GM19395 (cell line): ENCODE measurements around the gene KCNMB2.

ENCODE experiments used
- ATAC-seq: cut with Tn5 transposase; IDR thresholded peaks from one replicate; pipeline ENCODE4 v1.9.1; 2021; ENCODE audit warnings: mild to moderate bottlenecking, moderate library complexity; ENCODE audit not compliant: unreplicated experiment

Gene KCNMB2

DNA sequence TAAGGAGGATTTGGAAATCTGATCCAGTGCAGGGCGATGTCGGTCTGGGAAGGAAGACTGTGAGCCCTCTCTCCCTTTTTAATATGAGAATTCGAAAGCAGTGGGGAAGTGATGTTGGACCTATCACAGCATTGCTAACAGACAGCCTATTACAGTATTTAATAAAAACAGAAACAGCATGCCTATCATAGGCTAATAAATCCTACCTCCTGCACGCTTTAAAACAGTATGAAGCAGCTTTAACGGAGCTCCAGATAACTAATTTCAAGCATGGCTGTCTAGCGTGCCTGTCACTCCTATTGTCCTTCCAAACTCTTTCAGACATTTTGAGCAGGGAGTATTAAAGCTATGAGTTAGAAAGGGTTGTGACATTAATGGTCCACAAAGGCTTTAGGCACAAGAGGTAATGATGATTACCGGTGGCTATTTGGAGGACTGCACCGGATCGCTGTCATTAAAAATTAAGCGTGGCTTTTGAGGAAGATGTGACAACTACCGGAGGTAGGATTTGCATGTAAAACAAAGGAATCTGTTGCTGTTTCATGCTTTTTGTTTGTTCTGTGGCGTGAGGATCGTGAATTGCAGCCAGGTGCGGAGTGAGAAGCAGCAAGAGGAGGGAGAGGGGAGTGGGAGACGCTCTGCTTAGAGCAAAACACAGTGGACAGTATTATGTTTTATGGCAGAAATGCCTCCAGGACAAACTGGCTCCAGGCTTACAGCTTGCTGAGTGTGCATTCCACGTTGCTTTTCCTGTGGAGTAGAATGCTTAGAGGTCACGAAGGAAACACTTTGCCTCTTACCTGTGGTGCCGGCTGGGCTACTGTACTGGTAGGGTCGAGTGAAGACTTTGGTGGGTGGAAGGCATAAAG lies at the start of gene KCNMB2:
KCNMB2 (plus strand) TSS at position 226 of the 869 bp plus-strand sequence.
- no peak for ATAC-seq

DNA sequence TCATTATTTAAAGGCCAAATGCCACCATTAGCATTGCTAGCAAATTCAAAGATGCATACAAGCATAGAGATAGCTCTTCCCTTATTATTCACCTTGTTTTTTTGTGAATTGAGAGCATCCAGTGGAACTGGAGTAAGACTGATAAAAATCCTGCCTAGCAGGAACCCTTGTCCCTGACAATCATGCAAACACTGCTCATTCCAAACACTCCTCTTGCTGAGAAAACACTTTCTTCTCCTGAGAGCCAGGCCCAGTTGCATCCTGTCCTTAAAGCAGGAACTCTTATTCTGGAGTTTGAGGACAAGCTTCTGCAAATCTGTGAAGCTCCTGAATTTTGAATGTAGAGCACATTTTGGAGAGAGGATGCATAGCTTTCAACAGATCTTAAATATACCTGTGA lies 49.3 kb upstream of the KCNMB2 start:
- no peak for ATAC-seq

DNA sequence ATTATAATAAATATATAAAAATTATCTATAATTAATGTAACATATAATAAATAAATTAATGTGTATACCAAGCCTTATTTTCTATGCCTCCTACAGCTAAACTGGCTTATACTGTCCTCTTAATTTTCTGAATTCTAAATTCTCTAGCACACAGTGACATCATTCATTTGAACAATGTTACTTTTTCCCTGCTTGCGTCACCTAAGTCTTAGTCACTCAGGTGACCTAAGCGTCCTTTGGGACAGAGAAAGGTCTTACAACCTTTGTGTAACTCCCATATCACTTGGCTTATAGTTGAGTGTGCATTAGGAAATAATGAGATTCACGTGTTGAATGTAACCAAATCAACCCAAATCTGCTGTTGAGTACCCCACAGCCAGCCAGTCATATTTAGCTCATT lies 48.5 kb upstream of the KCNMB2 start:
- no peak for ATAC-seq

- no peak for ATAC-seq
These were observed 44.5 kb upstream of the KCNMB2 start for GRCh38 chr3:178491751-178492150.

- no peak for ATAC-seq
These were observed 43.7 kb upstream of the KCNMB2 start for GRCh38 chr3:178492491-178492890.

GRCh38 chr3:178494386-178494785 lies 41.9 kb upstream of the KCNMB2 start:
- no peak for ATAC-seq

- ATAC-seq: no peak
These were observed 39.3 kb upstream of the KCNMB2 start for GRCh38 chr3:178496911-178497310.

DNA sequence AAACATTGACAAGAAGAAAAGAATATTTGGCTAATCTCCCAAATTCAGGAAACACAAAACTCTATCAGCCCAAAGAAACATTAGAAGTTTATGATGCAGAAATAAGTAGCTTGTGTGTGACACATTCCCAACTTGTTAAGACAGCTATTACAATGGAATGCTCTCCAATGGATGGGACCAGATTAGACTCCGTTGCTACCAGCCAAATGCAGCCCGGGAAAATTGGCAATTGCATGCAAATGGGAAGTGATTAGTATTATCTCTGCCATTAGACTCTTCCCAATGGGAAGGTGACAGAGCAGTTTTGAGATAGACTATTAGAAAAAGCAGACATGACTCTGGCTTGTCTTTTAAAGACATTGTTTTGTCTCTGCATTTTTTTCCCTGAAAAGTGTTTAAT lies 37.4 kb upstream of the KCNMB2 start:
- no peak for ATAC-seq

DNA sequence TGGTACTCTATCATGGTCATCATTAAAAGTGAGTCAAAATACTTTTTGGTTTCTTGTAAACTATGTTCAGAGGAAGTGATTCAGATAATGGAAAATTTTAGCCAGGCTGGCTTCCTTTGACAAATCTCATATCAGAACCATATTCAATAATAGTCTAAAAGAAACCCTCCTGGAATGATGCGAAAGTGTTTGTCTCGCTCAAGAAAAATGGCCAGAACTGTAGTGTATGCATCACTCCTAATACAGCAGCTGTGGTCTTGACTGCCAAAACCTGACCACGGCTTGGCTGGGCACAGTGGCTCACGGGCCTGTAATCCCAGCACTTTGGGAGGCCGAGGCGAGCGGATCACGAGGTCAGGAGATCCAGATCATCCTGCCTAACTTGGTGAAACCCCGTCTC lies 35.6 kb upstream of the KCNMB2 start:
- no peak for ATAC-seq

GRCh38 chr3:178504128-178504527 lies 32.1 kb upstream of the KCNMB2 start:
- no peak for ATAC-seq

DNA sequence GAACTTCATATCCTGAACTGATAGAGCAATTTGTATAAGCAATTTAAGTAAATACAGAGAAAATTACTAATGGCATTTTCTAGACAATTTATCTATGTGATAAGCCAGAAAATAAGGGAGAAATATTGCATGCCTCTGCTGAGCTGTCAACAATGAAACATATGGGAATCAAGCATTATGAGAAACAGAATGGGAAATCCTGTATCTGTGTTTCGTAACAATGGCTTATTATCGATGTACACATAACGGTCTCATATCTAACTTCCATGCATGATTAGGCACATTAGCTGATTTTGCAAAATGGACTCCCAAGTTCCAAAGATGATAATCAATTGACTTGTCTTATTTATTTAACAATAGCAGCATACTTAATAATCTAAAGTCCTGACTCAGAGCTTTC lies 30.4 kb upstream of the KCNMB2 start:
- no peak for ATAC-seq

DNA sequence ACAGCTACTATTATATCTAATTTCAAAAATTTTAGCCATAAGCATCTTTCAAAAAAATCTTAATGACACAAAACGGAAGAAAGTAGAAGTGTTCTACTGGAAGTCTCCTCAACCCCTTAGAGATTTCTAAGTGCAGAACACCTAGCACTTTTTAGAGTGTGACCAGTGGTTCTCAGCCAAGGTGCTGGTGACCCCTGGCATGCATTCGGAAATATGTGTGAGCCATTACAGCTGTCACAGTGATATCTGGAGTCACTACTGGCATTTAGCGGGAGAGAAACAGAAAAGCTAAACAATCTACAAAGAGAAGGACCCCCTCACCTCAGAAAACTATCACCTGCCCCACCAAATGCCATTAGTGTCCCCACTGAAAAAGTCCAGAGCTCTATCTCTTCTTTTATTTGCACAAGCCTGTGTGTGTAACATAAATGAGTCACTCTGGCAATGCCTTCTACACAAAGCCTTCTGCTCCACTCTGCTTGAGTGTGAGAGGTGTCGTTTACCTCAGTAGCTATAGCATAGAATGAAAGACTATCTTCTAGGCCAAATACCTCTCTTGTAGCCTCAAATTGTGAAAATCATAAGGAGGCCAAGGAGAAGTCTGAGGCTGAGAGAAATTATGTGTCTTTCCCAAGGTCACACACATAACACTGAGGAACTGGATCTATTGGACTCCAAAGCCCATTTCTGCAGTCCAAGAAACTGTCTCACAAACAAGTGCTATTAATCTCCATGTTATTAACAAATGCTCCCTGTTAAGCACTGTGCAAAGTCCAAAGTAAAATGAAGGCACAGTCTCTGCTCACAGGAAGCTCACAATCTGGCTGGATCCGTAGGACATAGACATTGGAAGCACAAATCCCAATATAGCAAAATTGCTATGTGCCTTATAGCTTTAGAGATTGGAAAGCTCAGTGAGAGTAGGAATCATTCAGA lies 28.5 kb upstream of the KCNMB2 start:
- ATAC-seq: no peak

- no peak for ATAC-seq
These were observed 27.8 kb upstream of the KCNMB2 start for GRCh38 chr3:178508443-178508825.

DNA sequence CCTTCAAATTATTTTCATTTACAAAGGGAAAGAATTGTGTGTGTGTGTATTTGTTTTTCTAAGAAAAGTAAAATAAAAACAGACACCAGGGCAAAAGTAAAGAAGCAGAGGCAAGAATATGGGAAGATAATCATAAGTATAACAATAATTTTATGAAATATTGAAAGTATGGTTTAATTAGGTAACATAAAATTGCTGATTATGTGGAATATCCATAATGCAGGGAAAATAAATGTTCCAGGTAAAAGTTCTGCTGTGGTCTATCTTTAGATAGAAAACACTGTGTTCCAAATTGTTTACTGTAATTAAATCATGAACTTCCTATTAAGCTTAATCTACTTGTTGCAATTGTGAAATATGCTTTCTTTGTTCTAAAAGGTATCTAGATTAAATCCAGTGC lies 25.7 kb upstream of the KCNMB2 start:
- no peak for ATAC-seq

DNA sequence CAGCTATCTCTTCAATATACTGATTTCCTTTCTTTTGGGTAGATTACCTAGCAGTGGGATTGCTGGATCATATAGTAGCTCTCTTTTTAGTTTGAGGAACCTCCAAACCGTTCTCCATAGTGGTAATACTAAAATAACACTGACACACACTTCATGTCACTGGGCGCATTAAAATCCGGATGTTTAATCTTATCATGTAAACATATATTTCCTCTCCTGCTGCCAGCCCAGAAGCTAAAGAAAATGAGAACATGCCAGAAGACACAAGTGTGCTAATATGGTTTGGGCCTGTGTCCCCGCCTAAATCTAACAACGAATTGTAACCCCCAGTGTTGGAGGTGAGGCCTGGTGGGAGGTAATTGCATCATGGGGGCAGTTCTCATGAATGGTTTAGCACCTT lies 23.6 kb upstream of the KCNMB2 start:
- no peak for ATAC-seq

DNA sequence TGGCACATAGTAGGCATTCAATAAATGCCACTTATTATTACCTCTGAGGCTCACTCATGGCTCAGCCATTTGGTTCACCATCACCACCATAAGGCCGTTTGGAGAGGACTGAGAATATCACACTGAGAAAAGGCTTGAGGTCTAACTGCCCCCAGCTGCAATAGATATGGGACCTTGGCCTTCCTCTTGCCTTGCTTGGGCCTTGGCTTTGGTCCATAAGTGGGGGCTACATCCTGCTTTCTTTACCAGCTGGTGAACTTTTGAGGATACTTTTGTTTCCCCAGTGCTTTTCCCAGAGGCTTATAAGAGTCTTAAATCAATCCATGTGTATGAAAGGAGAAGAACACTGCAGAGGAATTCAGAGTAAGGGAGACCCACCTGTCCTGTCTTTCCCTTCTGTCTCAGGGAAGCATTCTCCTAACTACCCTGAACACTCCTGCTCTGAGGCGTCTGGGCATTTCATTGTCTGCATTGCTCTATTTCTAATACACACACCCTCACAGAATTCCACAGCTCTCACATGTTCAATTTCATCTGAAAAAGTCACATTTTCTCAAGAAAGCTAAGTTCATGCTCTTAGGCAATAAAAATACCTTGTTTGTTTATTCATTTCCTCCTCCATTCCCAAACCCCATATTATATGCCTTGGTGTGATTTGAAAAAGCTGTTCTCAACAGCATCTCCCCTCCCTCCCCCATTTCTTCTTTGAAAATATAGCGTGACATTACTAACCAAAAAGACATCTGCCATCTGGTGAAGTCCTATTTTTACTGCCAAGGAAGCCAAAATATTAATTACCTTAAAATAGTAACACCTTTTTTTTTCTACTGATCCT lies 22.5 kb upstream of the KCNMB2 start:
- ATAC-seq: peak; percentile 19

GRCh38 chr3:178514401-178514800 lies 21.8 kb upstream of the KCNMB2 start:
- no peak for ATAC-seq

DNA sequence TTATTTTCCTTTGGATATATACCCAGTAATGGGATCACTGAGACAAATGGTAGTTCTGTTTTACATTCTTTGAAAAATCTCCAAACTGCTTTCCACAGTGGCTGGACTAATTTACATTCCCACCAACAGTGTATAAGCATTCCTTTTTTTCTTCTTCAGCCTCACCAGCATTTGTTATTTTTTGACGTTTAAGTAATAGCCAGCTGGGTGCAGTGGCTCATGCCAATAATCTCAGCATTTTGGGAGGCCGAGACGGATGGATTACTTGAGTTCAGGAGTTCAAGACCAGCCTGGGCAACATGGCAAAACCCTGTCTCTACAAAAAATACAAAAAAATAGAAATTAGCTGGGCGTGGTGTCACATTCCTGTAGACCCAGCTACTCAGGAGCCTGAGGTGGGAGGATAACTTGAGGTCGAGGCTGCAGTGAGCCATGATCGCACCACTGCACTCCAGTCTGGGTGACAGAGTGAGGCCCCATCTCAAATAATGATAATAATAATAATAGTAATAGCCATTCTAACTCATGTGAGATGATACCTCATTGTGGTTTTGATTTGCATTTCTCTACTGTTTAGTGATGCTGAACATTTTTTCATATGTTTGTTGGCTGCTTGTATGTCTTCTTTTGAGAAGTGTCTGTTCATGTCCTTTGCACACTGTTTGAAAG lies 21.0 kb upstream of the KCNMB2 start:
- ATAC-seq: peak; percentile 38

- ATAC-seq: no peak
These were observed 18.4 kb upstream of the KCNMB2 start for GRCh38 chr3:178517665-178518334.
